Neuronal stem cell (in vitro differentiated cells): ENCODE results near the gene CDK2AP2.
A peak's percentile ranks its signal among the peaks of the same experiment; 100 is the strongest.
"Not testable (repeated sequence)": the region's sequence is repeated elsewhere in the genome, so short reads cannot be mapped to it uniquely, and the experiment has no call there.

Experiments
- DNase-seq: peaks from one replicate; pipeline ENCODE4 v3.0.0-alpha.2; 2013; ENCODE audit warnings: low spot score
- H2AFZ ChIP-seq: one replicate; pipeline ENCODE4 v1.6.1; 2013; ENCODE audit warnings: mild to moderate bottlenecking, low read length, inconsistent platforms
- H2AK5ac ChIP-seq: 2 replicates; pipeline ENCODE4 v1.6.1; 2013; ENCODE audit warnings: low read depth, mild to moderate bottlenecking, inconsistent platforms, low read length, moderate library complexity, mixed read lengths
- H2BK120ac ChIP-seq: 2 replicates; pipeline ENCODE4 v1.6.1; 2013; ENCODE audit warnings: low read depth, mild to moderate bottlenecking, inconsistent platforms, low read length, moderate library complexity, mixed read lengths
- H2BK12ac ChIP-seq: one replicate; pipeline ENCODE4 v1.6.1; 2013; ENCODE audit warnings: low read length, inconsistent platforms
- H2BK15ac ChIP-seq: 2 replicates; pipeline ENCODE4 v1.6.1; 2013; ENCODE audit warnings: mild to moderate bottlenecking, low read length, inconsistent platforms, mixed read lengths
- H2BK5ac ChIP-seq: one replicate; pipeline ENCODE4 v1.6.1; 2013; ENCODE audit warnings: inconsistent platforms, mild to moderate bottlenecking, low read length, moderate library complexity
- H3K14ac ChIP-seq: one replicate; pipeline ENCODE4 v1.6.1; 2013; ENCODE audit warnings: low read length, inconsistent platforms
- H3K18ac ChIP-seq: 2 replicates; pipeline ENCODE4 v1.6.1; 2013; ENCODE audit warnings: low read length, inconsistent platforms
- H3K23ac ChIP-seq: 2 replicates; pipeline ENCODE4 v1.6.1; 2013; ENCODE audit warnings: low read depth, mild to moderate bottlenecking, mixed read lengths, low read length, inconsistent platforms; ENCODE audit not compliant: poor library complexity
- H3K27ac ChIP-seq: replicated peaks from 3 replicates; pipeline ENCODE4 v1.5.1; 2013; ENCODE audit warnings: low read length, inconsistent platforms
- H3K27me3 ChIP-seq, 3 experiments: 2 replicates each; pipeline ENCODE4 v1.6.1; 2013; ENCODE audit warnings: low read length in 3 of 3, mild to moderate bottlenecking in 2 of 3, inconsistent platforms in 1 of 3, low read depth in 1 of 3, mixed read lengths in 1 of 3, moderate library complexity in 1 of 3; ENCODE audit not compliant: control insufficient read depth in 3 of 3, insufficient read depth in 3 of 3
- H3K36me3 ChIP-seq, 2 donors: replicated peaks in 1 of 2; 2 replicates each; pipeline ENCODE4 v1.6.1; 2013; ENCODE audit warnings: low read length in 2 of 2; ENCODE audit not compliant: control insufficient read depth in 2 of 2, insufficient read depth in 2 of 2
- H3K4ac ChIP-seq: 2 replicates; pipeline ENCODE4 v1.6.1; 2013; ENCODE audit warnings: inconsistent platforms, mild to moderate bottlenecking, low read length, moderate library complexity
- H3K4me1 ChIP-seq, 2 donors: 1 replicate in 1 of 2; 2 replicates in 1 of 2; pipeline ENCODE4 v1.6.1; 2013; ENCODE audit warnings: low read length in 2 of 2, low read depth in 1 of 2; ENCODE audit not compliant: control insufficient read depth in 2 of 2, insufficient read depth in 1 of 2
- H3K4me2 ChIP-seq: one replicate; pipeline ENCODE4 v1.6.1; 2013; ENCODE audit warnings: mild to moderate bottlenecking, low read length, inconsistent platforms; ENCODE audit not compliant: insufficient read depth, poor library complexity, severe bottlenecking
- H3K4me3 ChIP-seq, 2 donors: 2 replicates each; pipeline ENCODE4 v1.5.1; 2013; ENCODE audit warnings: low read length in 2 of 2, mild to moderate bottlenecking in 2 of 2, inconsistent platforms in 1 of 2, moderate library complexity in 1 of 2
- H3K79me1 ChIP-seq: one replicate; pipeline ENCODE4 v1.6.1; 2013; ENCODE audit warnings: low read depth, mild to moderate bottlenecking, inconsistent platforms, low read length, moderate library complexity
- H3K9ac ChIP-seq: one replicate; pipeline ENCODE4 v1.6.1; 2013; ENCODE audit warnings: mild to moderate bottlenecking, low read depth, low read length, inconsistent platforms; ENCODE audit not compliant: poor library complexity
- H3K9me3 ChIP-seq, 2 donors: replicated peaks in 1 of 2; 2 replicates each; pipeline versions ENCODE3 to v1.6.1; 2013; ENCODE audit warnings: low read length in 2 of 2, mild to moderate bottlenecking in 2 of 2, inconsistent platforms in 1 of 2, low read depth in 1 of 2, mixed read lengths in 1 of 2, moderate library complexity in 1 of 2; ENCODE audit not compliant: control insufficient read depth in 2 of 2, insufficient read depth in 1 of 2
- H4K8ac ChIP-seq: one replicate; pipeline ENCODE4 v1.6.1; 2013; ENCODE audit warnings: low read depth, mild to moderate bottlenecking, inconsistent platforms, low read length, moderate library complexity
- H4K91ac ChIP-seq: one replicate; pipeline ENCODE4 v1.6.1; 2013; ENCODE audit warnings: low read length, low read depth, mild to moderate bottlenecking, inconsistent platforms; ENCODE audit not compliant: poor library complexity
- WGBS, 2 donors: extraction: QIAGEN DNeasy Blood & Tissue Kit; methylation state at CpG; one replicate each; pipeline ENCODE4 v1.1.7; 2013; ENCODE audit warnings: missing lambda C conversion rate in 2 of 2, mixed read lengths in 1 of 2; ENCODE audit not compliant: insufficient read length in 2 of 2, insufficient replicate concordance in 1 of 2; ENCODE audit errors: extremely low coverage in 2 of 2; 5-methylcytosine and 5-hydroxymethylcytosine counted together

The CDK2AP2 gene

DNA sequence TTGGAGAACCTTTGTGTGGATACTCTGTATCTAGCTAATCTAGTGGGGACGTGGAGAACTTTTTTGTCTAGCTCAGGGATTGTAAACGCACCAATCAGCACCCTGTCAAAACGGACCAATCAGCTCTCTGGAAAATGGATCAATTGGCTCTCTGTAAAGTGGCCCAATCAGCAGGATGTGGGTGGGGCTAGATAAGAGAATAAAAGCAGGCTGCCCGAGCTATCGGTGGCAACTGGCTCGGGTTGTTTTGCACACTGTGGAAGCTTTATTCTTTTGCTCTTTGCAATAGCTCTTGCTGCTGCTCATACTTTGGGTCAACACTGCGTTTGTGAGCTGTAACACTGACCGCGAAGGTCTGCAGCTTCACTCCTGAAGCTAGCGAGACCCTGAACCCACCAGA, 31.3 kb downstream of the CDK2AP2 start:
- not testable (repeated sequence) for H3K27ac ChIP-seq, H3K4me2 ChIP-seq, H3K27me3 ChIP-seq, H2BK5ac ChIP-seq, H3K36me3 ChIP-seq, H3K4me1 ChIP-seq, H3K4ac ChIP-seq, H3K18ac ChIP-seq, H3K9me3 ChIP-seq, H3K9ac ChIP-seq, H3K14ac ChIP-seq, H2BK15ac ChIP-seq, H2AK5ac ChIP-seq, DNase-seq, H2BK120ac ChIP-seq, H3K23ac ChIP-seq, H2BK12ac ChIP-seq, H4K91ac ChIP-seq, H3K79me1 ChIP-seq, H4K8ac ChIP-seq, H3K4me3 ChIP-seq
- H2AFZ ChIP-seq: peak overlapping the region; percentile 40
- WGBS, 2 donors: no CpG with 5 or more reads among the region's 10 CpGs

DNA sequence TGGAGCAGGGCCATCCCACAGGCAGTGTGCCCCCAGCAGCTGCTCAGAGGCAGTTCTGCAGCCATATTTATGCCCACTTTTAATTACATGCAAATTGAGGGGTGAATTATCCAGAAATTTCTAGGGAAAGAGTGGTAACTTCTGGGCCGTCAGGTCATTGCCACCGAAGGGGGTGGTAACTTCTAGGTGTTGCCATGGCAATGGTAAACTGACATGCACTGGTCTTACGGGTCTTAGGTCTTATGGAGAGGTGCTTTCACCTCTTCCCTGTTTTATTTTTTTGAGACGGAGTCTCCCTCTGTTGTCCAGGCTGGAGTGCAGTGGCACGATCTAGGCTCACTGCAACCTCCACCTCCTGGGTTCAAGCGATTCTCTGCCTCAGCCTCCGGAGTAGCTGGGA, 35.1 kb downstream of the CDK2AP2 start:
- no peak overlapping the region for H3K18ac ChIP-seq
- H3K9ac ChIP-seq: peak overlapping the region; percentile 24
- H4K8ac ChIP-seq: no peak overlapping the region
- peaks cover 6 to 9% of the 10 kb centered on the region in 2 donors for H3K4me1 ChIP-seq
- WGBS, 2 donors: no CpG with 5 or more reads among the region's 7 CpGs
- H2BK12ac ChIP-seq: no peak overlapping the region
- H3K36me3 ChIP-seq: no peaks in the 10 kb centered on the region
- no peak overlapping the region for H3K4me2 ChIP-seq
- H3K27ac ChIP-seq: no peak overlapping the region
- H3K79me1 ChIP-seq: no peaks in the 10 kb centered on the region
- H2AK5ac ChIP-seq: no peak overlapping the region
- peak overlapping the region; percentile 66 for H2AFZ ChIP-seq
- no peak overlapping the region for H4K91ac ChIP-seq
- no peaks in the 10 kb centered on the region for H3K9me3 ChIP-seq
- H3K4ac ChIP-seq: no peak overlapping the region
- H3K23ac ChIP-seq: no peak overlapping the region
- peaks cover 0 to 2% (median 0%) of the 10 kb centered on the region in 3 experiments for H3K27me3 ChIP-seq
- no peak for DNase-seq
- H3K4me3 ChIP-seq: no peak overlapping the region
- H2BK120ac ChIP-seq: no peak overlapping the region
- H2BK15ac ChIP-seq: no peak overlapping the region
- H3K14ac ChIP-seq: no peak overlapping the region
- no peak overlapping the region for H2BK5ac ChIP-seq

DNA sequence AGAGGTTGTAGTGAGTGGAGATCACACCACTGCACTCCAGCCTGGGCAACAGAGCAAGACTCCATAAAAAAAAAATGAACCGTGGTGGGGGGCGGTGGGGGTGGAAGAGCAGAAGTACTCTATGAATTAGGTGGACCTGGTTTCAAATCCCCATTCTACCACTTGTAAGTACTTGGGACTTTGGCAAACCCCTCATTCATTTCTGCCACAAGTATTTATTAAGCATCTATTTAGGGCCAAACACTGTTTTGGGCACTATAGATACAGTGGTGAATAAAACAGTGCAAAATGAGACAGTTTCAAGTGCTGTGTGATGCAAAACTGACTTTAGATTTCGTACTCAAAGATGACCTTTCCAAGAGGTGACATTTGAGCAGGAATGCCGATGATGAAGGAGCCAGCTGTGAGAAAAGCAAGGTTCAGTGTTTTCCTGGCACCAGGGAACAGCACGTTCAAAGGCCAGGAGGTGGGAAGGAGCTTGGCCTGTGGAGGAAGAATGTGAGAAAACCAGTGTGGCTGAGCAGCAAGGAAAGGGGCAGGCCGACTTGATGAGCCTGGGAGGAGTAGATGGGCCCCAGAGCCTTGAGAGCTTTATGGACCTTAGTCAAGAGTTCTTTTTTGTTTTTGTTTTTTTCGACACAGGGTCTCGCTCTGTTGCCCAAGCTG, 37.5 kb downstream of the CDK2AP2 start:
- Histone ChIP-seq H2AK5ac (peak overlapping the region; percentile 28), H2AFZ (no peak overlapping the region), H3K4me2 (no peak overlapping the region), H3K36me3 (peaks cover 0 to 3% of the 10 kb centered on the region in 2 donors), H3K23ac (no peak overlapping the region), H3K9me3 (no peaks in the 10 kb centered on the region), H4K91ac (no peak overlapping the region), H2BK5ac (no peak overlapping the region), H3K27ac (no peak overlapping the region), H3K9ac (no peak overlapping the region), H3K4ac (no peak overlapping the region), H3K27me3 (peaks cover 0 to 2% (median 0%) of the 10 kb centered on the region in 3 experiments), H2BK12ac (no peak overlapping the region), H4K8ac (no peak overlapping the region), H3K18ac (no peak overlapping the region), H3K14ac (no peak overlapping the region), H3K4me3 (no peak overlapping the region), H3K79me1 (peaks cover 1% of the 10 kb centered on the region), H3K4me1 (peaks cover 7 to 11% of the 10 kb centered on the region in 2 donors), H2BK120ac (no peak overlapping the region), H2BK15ac (no peak overlapping the region)
- DNase-seq: no peak
- no CpG with 5 or more reads among the region's 8 CpGs for WGBS, 2 donors

DNA sequence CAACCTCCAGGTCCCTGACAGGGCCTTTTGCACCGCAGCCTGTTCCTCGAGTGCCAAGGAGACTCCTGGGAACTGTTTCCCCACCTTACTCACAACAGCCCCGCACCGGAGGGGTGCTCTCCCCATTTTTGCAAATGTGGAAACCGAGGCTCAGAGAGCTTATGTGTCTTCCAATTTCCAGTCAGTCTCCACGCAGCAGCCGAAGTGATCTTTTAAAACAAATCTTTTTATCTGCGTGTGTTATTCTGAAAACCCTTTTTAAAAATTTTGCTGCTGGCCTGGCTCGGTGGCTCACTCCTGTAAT, 38.5 kb downstream of the CDK2AP2 start:
- peaks cover 0 to 2% (median 0%) of the 10 kb centered on the region in 3 experiments for H3K27me3 ChIP-seq
- H2BK15ac ChIP-seq: no peak overlapping the region
- H2BK5ac ChIP-seq: no peak overlapping the region
- H3K27ac ChIP-seq: peak overlapping the region; percentile 54
- no peak overlapping the region for H3K9ac ChIP-seq
- WGBS, 2 donors: no CpG with 5 or more reads among the region's 9 CpGs
- H3K4me2 ChIP-seq: peak overlapping the region; percentile 55
- H3K18ac ChIP-seq: peak overlapping the region; percentile 44
- H3K4me3 ChIP-seq: peak overlapping the region; percentile 38 to 76
- no peak overlapping the region for H2BK12ac ChIP-seq
- peaks cover 5% of the 10 kb centered on the region for H3K79me1 ChIP-seq
- peak overlapping the region; percentile 96 for H3K23ac ChIP-seq
- H2AFZ ChIP-seq: peak overlapping the region; percentile 89
- no peak for DNase-seq
- no peak overlapping the region for H4K8ac ChIP-seq
- peaks cover 10 to 11% of the 10 kb centered on the region in 2 donors for H3K4me1 ChIP-seq
- no peak overlapping the region for H4K91ac ChIP-seq
- no peak overlapping the region for H3K4ac ChIP-seq
- no peaks in the 10 kb centered on the region for H3K9me3 ChIP-seq
- H2BK120ac ChIP-seq: no peak overlapping the region
- no peak overlapping the region for H3K14ac ChIP-seq
- H3K36me3 ChIP-seq: peaks cover 0 to 6% of the 10 kb centered on the region in 2 donors
- no peak overlapping the region for H2AK5ac ChIP-seq
